C4-2B (cell line): ENCODE data around the gene IGF2R.

ENCODE experiments used
- CTCF ChIP-seq: fragments of 450-650 bp; conservative IDR thresholded peaks from 2 replicates; pipeline ENCODE4 v1.5.1; 2017; ENCODE audit warnings: mild to moderate bottlenecking
- ZFX ChIP-seq: fragments of 450-650 bp; IDR thresholded peaks from 2 replicates; pipeline ENCODE4 v1.6.1; 2017

- no peak for TF ChIP-seq CTCF
- TF ChIP-seq ZFX: no peak
Observed at GRCh38 chr6:160007611-160008010, 38.7 kb downstream of the IGF2R start.
